Endothelial cell of umbilical vein (primary cell): Measurements from ENCODE around the gene GFOD1. TPM values are rescaled to one million over a fixed set of nuclear protein-coding genes. Genes with fewer than 3 reads are reported as not detected.

Experiments used
- BruUV-seq: library from RNA; stranded (reverse); fragments of 400-500 nt; replicated peaks from 2 replicates; lab custom pipeline; 2021; lab: Mats Ljungman, UMichigan
- CTCF ChIA-PET: fragments of 300-600, 350-600 bp; sonication (Branson Sonifier 250); formaldehyde crosslinking; loops from one replicate; lab custom pipeline; 2021; ENCODE audit warnings: antibody characterized with exemption, inconsistent platforms; lab: Charles Lee
- POLR2A ChIA-PET: fragments of 300-600, 350-600 bp; sonication (Branson Sonifier 250); formaldehyde crosslinking; loops from one replicate; lab custom pipeline; 2021; ENCODE audit warnings: antibody characterized with exemption, inconsistent platforms; lab: Charles Lee
- DNase-seq: peaks from one replicate; pipeline ENCODE4 v3.0.0-alpha.2; 2011; ENCODE audit warnings: low read depth, low spot score
- FAIRE-seq: peaks from 2 replicates; lab custom pipeline; 2011; peaks lifted over from hg19 to GRCh38; lab: Jason Lieb, UNC
- H2AFZ ChIP-seq: 2 replicates; pipeline ENCODE4 v1.6.0; 2012; ENCODE audit warnings: low read depth, low read length, control low read depth, inconsistent platforms
- H3K27ac ChIP-seq: 2 replicates; pipeline ENCODE4 v1.5.1; 2011; ENCODE audit warnings: low read depth, mild to moderate bottlenecking, control low read depth, low read length, moderate library complexity; ENCODE audit not compliant: insufficient read depth
- H3K27me3 ChIP-seq, 2 experiments: 2 replicates each; pipeline versions ENCODE4 v1.6.0 to v1.6.1; 2011; ENCODE audit warnings: low read length in 2 of 2, mixed read lengths in 1 of 2; ENCODE audit not compliant: control insufficient read depth in 2 of 2, insufficient read depth in 2 of 2
- H3K36me3 ChIP-seq, 2 experiments: 2 replicates in 1 of 2; 3 replicates in 1 of 2; pipeline ENCODE4 v1.5.1; 2011; ENCODE audit warnings: low read length in 2 of 2, mild to moderate bottlenecking in 1 of 2, moderate library complexity in 1 of 2; ENCODE audit not compliant: control insufficient read depth in 2 of 2, insufficient read depth in 2 of 2; ENCODE audit errors: extremely low read depth in 1 of 2
- H3K4me1 ChIP-seq: 3 replicates; pipeline ENCODE4 v1.5.1; 2011; ENCODE audit warnings: mild to moderate bottlenecking, low read length; ENCODE audit not compliant: control insufficient read depth, insufficient read depth; ENCODE audit errors: extremely low read depth
- H3K4me2 ChIP-seq: 2 replicates; pipeline ENCODE4 v1.6.1; 2011; ENCODE audit warnings: low read length, control low read depth, mixed read lengths; ENCODE audit not compliant: insufficient read depth
- H3K4me3 ChIP-seq, 3 experiments: fragments of 200-600 bp in 1 of 3; sonication (generic), shearing (Covaris generic) in 1 of 3; replicated peaks in 1 of 3; 2 replicates each; pipeline ENCODE4 v1.5.1; 2011 to 2016; ENCODE audit warnings: control low read depth in 3 of 3, low read length in 3 of 3, mild to moderate bottlenecking in 2 of 3, inconsistent platforms in 1 of 3, low read depth in 1 of 3, moderate library complexity in 1 of 3; ENCODE audit not compliant: insufficient read depth in 1 of 3
- H3K79me2 ChIP-seq: 2 replicates; pipeline ENCODE4 v1.6.0; 2012; ENCODE audit warnings: low read length, inconsistent platforms; ENCODE audit not compliant: control insufficient read depth, insufficient read depth
- H3K9ac ChIP-seq: replicated peaks from 2 replicates; pipeline ENCODE3; 2011; ENCODE audit warnings: low read length, control low read depth; ENCODE audit not compliant: insufficient read depth; ENCODE audit errors: extremely low read depth
- H3K9me1 ChIP-seq: replicated peaks from 3 replicates; pipeline ENCODE4 v1.6.0; 2011; ENCODE audit warnings: mild to moderate bottlenecking, low read length; ENCODE audit not compliant: control insufficient read depth, insufficient read depth; ENCODE audit errors: extremely low read depth
- H3K9me3 ChIP-seq: replicated peaks from 2 replicates; pipeline ENCODE4 v1.5.1; 2012; ENCODE audit warnings: low read length, inconsistent platforms; ENCODE audit not compliant: control insufficient read depth, insufficient read depth
- H4K20me1 ChIP-seq: replicated peaks from 2 replicates; pipeline ENCODE3; 2011; ENCODE audit warnings: mild to moderate bottlenecking, low read length; ENCODE audit not compliant: control insufficient read depth, insufficient read depth; ENCODE audit errors: extremely low read depth
- EZH2 ChIP-seq: IDR thresholded peaks from 2 replicates; pipeline ENCODE4 v1.6.1; 2012; ENCODE audit warnings: borderline replicate concordance, low read depth, mild to moderate bottlenecking, moderate library complexity, low read length, inconsistent platforms; ENCODE audit not compliant: severe bottlenecking
- FOS ChIP-seq: IDR thresholded peaks from 2 replicates; pipeline ENCODE4 v1.6.1; 2011; ENCODE audit warnings: mild to moderate bottlenecking, low read length, moderate library complexity, borderline replicate concordance; ENCODE audit not compliant: insufficient read depth
- GATA2 ChIP-seq: IDR thresholded peaks from 2 replicates; pipeline ENCODE4 v1.7.0; 2011; ENCODE audit warnings: low read depth, mild to moderate bottlenecking, moderate library complexity, mixed read lengths, low read length; ENCODE audit not compliant: insufficient read length, insufficient read depth
- JUN ChIP-seq: IDR thresholded peaks from 2 replicates; pipeline ENCODE4 v1.6.1; 2011; ENCODE audit warnings: borderline replicate concordance, low read depth; ENCODE audit not compliant: insufficient read length, insufficient read depth
- MYC ChIP-seq: IDR thresholded peaks from one replicate; pipeline ENCODE4 v1.6.1; 2011; ENCODE audit warnings: mild to moderate bottlenecking, low read depth, low read length
- POLR2A ChIP-seq: IDR thresholded peaks from 2 replicates; pipeline ENCODE4 v1.6.1; 2012; ENCODE audit warnings: low read depth, mild to moderate bottlenecking, control low read depth, low read length
- POLR2AphosphoS5 ChIP-seq: IDR thresholded peaks from 2 replicates; pipeline ENCODE4 v1.6.1; 2012; ENCODE audit warnings: low read depth, mild to moderate bottlenecking, control low read depth, low read length, moderate library complexity; ENCODE audit not compliant: insufficient read depth
- dilution Hi-C: fragments of 300-500 bp; cut with MboI; formaldehyde crosslinking; loops from one replicate; pipeline ENCODE4 v1.15.0; 2019; ENCODE audit warnings: low sequenced_read_pairs; ENCODE audit not compliant: extremely low pct_ligation_motif_present
- intact Hi-C: fragments of 100-400 bp; cut with micrococcal nuclease; formaldehyde crosslinking; loops from one replicate; pipeline ENCODE4 v1.10.0; 2022
- polyA plus RNA-seq, 4 experiments: library from polyadenylated mRNA; depleted of rRNA in 3 of 4; stranded (reverse) in 3 of 4; unstranded in 1 of 4; fragments of >200 nt; gene quantifications; 2 replicates each; pipeline versions ENCODE4 v1.2.1 to v1.2.3, GENCODE V29; 2011 to 2012; ENCODE audit warnings: missing spikeins in 1 of 4
- total RNA-seq: library from RNA; stranded (reverse); gene quantifications from 2 replicates; pipeline ENCODE4 v1.2.3, GENCODE V29; 2021
- TF ChIP-seq, protein P1 (sequence below): IDR thresholded peaks from 2 replicates; pipeline ENCODE4 v1.6.1; 2011; ENCODE audit not compliant: insufficient read depth, insufficient read length
- TF ChIP-seq, protein P2 (sequence below), 2 donors: IDR thresholded peaks; 1 replicate in 1 of 2; 2 replicates in 1 of 2; pipeline ENCODE4 v1.5.1; 2011; ENCODE audit warnings: low read length in 2 of 2, mild to moderate bottlenecking in 2 of 2, moderate library complexity in 2 of 2, control low read depth in 1 of 2, inconsistent platforms in 1 of 2, low read depth in 1 of 2; ENCODE audit not compliant: insufficient read depth in 1 of 2; ENCODE audit errors: extremely low read depth in 1 of 2

The GFOD1 gene
- total and polyA plus RNA-seq, 2 donors (not counting 3 experiments of a cell fraction or from before 2014, with no cell fraction given), result 12.1 to 24.1 TPM

DNA sequence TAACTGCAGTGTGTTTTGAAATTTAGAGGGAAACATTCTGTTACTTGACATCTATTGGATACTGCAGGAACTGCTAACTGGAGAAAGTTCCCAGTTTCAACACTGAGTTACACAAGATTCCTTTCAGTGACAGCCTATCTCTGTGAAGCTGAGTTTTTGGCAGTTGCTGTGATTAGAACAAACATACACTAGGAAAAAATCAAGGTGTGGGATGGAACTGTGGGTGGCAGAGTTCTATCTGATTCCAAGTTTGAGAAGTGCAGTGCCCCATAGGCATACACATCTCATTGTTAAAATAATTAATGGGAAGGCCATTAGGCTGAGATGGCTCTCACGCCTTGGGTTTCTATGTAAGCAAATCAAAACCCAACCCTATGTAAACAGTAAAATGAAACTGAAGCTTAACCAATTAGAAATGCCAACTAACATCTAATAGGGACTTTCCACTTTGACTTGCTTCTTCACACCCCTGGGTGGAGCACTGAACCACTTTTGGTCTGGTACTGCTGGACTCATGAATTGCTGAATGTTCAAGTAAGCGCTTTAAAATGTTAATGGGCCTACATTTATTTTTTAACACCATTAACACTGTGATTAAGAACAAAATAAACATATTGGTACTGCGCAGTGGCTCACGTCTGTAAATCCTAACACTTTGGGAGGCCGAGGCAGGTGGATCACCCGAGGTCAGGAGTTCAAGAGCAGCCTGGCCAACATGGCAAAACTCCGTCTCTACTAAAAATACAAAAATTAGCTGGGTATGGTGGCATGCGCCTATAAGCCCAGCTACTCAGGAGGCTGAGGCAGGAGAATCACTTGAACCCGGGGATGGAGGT is 103.9 kb downstream of the GFOD1 start:
- Histone ChIP-seq H3K9me1 (no peaks in the 10 kb centered on the region), H3K9ac (no peak overlapping the region), H3K4me2 (no peak overlapping the region), H2AFZ (no peak overlapping the region), H3K9me3 (no peaks in the 10 kb centered on the region), H4K20me1 (no peaks in the 10 kb centered on the region), H3K36me3 (peaks cover 0 to 2% of the 10 kb centered on the region in 2 experiments), H3K27ac (no peak overlapping the region), H3K4me3 (no peak overlapping the region), H3K4me1 (no peaks in the 10 kb centered on the region), H3K79me2 (no peaks in the 10 kb centered on the region), H3K27me3 (no peaks in the 10 kb centered on the region)
- dilution Hi-C loops, result no loop called here
- no TSS peak for BruUV-seq
- ChIA-PET CTCF (interaction anchor here (1.1 kb wide), 1 partner anchor 11 kb away, joined by 4 read pairs; no protein-coding TSS in a partner anchor), POLR2A (no interaction called here)
- intact Hi-C loops, result no loop called here
- TF ChIP-seq MYC, result no peak
- no peak for TF ChIP-seq EZH2
- no peak for TF ChIP-seq JUN
- TF ChIP-seq, protein P1, sequence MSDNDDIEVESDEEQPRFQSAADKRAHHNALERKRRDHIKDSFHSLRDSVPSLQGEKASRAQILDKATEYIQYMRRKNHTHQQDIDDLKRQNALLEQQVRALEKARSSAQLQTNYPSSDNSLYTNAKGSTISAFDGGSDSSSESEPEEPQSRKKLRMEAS, result no peak
- TF ChIP-seq GATA2, result no peak
- TF ChIP-seq, protein P2, sequence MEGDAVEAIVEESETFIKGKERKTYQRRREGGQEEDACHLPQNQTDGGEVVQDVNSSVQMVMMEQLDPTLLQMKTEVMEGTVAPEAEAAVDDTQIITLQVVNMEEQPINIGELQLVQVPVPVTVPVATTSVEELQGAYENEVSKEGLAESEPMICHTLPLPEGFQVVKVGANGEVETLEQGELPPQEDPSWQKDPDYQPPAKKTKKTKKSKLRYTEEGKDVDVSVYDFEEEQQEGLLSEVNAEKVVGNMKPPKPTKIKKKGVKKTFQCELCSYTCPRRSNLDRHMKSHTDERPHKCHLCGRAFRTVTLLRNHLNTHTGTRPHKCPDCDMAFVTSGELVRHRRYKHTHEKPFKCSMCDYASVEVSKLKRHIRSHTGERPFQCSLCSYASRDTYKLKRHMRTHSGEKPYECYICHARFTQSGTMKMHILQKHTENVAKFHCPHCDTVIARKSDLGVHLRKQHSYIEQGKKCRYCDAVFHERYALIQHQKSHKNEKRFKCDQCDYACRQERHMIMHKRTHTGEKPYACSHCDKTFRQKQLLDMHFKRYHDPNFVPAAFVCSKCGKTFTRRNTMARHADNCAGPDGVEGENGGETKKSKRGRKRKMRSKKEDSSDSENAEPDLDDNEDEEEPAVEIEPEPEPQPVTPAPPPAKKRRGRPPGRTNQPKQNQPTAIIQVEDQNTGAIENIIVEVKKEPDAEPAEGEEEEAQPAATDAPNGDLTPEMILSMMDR (IDR thresholded peaks at IDR 0.05; ENCODE audit: extremely low read depth in 1 of 2, insufficient read depth in 1 of 2, low read depth in 1 of 2, low read length in 2 of 2), result no peak
- TF ChIP-seq POLR2AphosphoS5, result no peak
- no peak for TF ChIP-seq POLR2A
- no peak for TF ChIP-seq FOS
- FAIRE-seq (no peak), DNase-seq (no peak)
